Stimulated activated CD8-positive, alpha-beta memory T cell treated with anti-CD3 and anti-CD28 coated beads, Interleukin-4, amount 100 ng/mL, for 1 hour (primary cell): Measurements from ENCODE around the gene AGBL1.
A peak's percentile ranks its signal among the peaks of the same experiment; 100 is the strongest.

ENCODE experiments used
- DNase-seq, 2 donors: peaks; one replicate each; pipeline ENCODE4 v3.0.0-alpha.2; 2020; ENCODE audit warnings: low read depth in 2 of 2, low spot score in 1 of 2

The AGBL1 gene

DNA sequence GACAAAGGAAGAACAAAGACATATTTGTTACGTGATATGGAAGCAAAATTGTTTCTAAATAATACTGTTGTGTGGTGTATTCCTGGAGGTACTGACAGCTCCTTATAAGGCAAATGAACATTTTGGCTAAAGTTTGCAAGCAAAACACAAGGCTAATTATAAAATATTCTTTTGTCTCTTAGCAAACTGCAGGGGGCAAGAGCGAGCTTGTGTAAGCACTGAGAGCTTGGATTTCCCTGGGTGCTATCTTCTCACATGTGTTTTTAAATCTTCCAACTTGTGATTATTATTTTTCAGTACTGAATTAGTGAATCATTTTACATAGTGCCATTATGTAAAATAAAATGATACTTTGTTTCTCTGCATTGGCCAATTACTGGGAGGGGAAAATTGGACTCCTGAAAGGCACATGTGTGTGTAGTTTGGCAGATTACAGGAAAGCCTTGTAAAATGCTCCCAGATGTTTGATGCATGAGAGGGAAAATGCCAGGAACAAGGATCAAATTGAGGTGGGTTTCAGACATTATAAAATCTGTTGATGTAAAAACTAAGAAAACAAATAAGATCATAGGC is 611.5 kb downstream of the AGBL1 start:
- no peak for DNase-seq

DNA sequence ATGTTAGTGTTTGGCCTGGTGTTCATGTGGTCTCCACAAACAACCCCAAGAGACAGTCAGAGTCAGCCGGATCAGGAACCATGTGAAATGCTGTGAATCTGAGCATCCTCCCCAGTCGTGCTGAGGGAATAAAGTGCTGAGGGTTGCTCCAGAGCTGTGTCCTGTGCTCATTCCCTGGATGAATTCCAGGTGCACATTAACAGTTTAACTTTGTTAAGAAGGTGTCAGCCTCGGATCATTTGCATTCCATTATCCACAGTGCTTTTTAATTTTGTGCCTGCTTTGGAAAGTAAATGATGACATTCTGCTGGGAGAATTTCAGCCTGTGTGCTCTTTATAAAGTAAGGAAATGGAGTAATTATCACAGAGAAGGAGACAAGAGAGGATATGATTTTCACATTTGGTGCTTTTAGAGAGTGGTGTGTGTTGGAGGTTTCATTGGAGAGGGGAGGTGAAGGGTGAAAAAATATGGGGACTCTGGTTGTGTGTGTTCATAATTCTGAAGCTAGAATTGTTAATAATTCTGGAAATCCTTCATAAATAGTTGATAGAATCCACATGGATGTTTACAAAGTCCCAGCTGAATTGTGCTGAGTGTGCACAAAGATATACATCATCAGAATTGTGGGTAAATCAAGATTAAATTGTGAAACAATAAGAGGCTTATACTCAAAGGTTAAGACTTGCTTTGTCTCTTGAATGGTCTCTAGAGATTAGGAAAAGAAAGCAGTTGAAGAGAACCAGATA is 621.4 kb downstream of the AGBL1 start:
- DNase-seq = no peak

DNA sequence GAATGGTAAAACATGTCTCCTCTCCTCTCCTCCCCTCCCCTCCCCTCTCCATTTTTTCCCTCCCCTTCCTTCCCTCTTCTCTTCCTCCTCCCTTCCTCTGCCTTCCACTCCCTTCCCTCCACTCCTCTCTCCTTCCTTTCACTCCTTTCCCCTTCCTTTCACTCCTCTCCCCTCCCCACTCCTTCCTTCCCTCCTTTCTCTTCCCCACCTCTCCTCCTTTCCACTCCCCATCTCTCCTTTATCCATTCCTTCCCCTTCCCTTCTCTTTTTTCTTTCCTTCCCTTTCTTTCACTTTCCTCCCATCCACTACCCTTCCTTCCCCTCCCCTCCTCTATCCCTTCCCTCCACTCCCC is 621.9 kb downstream of the AGBL1 start:
- DNase-seq = no peak

DNA sequence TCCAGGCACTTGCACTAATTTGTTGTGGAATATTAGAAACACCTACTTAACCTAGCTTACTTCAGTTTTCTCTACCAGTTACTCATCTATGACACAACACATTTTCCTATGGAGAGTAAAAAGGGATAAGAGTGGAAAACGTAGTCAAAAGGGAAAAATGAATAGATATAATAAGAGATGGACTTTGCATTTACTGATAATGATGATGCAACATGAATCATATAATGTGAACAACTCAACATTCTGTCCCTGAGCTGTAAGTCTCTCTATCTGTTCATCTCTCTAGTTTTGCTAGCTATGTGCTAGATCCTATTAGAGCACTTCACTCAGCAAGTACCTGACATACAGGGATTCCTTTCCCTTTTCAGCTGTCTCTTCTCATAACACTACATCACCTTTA is 627.1 kb downstream of the AGBL1 start:
- no peak for DNase-seq

DNA sequence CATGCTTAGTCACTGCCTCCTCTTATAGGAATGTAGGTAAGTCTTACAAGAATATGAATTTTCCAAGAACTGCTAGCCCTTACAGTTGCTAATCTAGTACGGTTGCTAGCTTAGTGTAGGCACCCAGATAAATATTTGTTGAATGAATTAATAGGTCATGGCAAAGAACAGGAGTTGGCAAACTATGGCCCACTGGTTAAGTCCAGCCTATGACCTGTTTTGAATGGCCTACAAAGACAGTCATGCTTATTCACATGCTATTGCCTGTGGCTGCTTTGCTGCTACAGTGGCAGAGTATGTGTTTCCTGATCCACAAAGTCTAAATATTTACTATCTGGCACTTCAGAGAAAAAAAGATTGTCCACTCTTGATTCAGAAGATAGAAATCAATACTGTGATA is 631.8 kb downstream of the AGBL1 start:
- no peak for DNase-seq

DNA sequence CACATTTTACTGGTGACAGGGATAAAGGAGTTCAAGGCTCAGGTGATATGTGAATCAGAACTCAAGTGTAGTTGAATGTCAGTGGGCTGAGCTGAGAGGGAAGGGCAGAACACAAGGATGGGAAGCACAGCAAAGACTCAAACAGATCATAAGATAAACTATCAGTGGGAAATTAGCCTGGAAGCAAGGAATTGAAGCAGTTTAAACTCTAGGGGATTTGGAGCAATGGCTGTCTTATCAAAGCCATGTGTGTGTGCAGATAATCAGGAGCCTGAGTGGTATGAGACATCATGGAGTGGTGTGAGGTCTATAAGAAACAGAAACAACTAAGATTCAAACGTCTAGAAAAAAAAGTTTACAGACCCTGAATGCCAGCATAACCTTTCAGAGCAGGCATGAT is 634.6 kb downstream of the AGBL1 start:
- DNase-seq = no peak

DNA sequence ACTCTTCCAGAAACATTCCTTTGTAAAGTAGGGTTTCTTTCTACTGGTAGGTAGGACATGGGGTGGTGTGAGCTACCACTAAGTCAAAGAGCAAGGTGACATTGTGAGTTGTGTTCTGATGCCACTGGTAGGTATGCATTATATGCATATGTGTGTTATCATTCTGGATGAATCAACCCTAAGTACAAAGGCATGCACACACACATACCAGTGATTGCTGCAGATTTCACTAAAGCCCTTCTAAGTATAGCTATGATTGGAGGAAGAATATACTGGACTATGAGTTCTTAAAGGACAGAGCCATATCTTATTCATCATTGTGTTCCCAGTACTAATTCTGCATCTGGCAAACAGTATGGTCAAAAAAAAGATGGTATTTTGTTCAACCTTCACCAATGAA is 646.0 kb downstream of the AGBL1 start:
- DNase-seq = no peak

DNA sequence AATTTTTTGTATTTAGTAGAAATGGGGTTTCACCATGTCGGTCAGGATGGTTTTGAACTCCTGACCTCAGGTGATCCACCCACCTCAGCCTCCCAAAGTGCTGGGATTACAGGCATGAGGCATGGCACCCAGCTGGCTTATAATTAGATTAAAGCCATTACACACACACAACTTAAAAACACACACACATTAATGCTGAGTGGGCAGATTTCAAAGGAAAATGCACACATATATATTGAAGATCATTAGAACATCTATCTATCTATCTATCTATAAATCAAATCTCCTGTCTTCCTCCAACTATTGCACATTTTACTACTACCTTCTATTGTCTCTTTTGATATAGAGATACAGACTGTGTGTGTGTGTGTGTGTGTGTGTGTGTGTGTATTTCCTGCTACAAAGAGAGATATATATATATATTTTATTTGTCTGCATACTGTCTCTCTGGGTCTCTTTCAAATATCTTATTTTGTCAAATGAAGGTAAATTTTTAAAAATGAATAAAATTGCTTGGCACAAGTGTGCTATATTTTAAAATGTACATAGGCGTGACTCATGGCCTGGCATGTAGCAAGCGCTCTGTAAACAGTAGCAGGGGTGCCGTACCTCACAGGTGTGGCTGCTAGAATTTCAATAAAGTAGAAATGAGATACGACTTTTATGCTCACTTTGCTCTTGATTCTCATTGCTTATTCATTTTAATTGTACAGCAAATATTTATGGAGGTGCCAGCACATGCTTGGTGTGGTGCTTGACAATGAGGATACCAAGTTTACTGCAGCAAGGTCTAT is 655.8 kb downstream of the AGBL1 start:
- no peak for DNase-seq

DNA sequence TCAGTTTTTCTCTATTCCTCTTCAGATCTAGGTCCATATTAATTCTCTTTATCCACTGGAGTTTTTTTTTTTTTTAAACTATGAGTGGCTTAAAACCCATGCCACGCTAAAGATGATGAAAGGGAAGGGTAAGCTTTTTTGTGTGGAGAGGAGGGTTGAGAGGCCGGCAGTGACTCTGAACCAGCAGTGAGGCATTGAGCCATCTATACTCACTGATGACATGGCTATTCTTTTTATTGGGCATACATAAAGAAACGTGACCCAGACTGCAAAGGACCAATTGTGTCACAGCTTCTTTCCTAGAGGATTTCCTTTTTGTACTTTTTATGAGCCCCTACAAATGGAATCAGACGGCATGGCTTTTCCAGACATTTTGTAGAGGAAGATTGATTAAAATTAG is 662.2 kb downstream of the AGBL1 start:
- DNase-seq = no peak

DNA sequence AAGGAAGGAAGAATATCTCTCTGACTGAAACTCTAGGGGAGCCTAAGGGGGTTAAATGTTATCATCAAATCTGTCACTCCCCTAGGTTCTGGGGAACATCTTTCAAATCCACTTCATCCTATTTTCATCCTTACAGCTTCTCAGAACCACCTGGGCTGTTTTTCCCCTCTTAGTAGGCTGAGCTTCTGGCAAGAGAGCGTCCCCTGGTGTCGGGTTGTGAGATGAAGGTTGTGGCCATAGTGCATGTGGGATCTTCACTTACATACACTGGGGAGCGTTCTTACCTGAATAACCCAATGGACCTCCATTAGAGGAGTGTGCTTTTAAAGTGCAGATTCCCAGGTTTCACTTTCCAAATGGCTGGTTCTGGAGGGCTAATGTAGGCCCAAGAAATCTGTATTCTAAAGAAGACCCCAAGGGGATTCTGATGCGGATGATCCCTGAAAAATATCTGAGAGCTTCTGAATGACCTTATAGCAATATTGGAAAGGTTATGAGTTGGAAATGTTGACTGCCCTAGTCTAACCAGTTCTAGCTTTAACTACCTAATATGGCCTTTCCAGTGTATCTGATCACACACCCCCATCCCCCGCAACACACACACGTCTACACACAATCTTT is 663.7 kb downstream of the AGBL1 start:
- peak; percentile 2 to 37 for DNase-seq

DNA sequence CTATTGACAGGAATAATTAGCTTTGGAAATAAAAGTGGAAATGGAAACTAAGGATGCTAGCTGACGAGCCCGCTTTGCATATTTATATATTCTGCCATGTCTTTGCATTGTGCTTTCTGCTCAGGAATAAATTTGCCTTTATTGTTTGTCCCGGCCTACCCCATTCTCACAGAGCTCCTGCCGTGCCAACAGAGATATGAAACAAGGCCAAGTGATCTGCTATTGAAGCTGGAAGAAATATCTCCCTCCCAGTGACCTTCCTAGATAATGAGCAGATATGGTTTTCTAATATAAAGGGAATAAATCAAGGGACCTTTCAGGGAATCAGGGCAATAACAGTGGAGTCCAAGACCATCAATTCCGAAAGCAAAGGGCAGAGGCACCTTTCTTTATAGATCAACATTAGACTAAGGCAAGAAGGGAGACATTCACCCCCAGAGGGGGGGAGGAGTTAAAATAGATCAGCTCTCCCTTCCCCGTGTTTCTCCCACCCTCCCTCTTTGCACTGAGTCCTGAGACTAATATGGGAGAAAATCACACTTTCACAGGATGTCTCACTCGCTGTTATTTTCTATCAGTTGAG is 664.6 kb downstream of the AGBL1 start:
- DNase-seq = no peak

DNA sequence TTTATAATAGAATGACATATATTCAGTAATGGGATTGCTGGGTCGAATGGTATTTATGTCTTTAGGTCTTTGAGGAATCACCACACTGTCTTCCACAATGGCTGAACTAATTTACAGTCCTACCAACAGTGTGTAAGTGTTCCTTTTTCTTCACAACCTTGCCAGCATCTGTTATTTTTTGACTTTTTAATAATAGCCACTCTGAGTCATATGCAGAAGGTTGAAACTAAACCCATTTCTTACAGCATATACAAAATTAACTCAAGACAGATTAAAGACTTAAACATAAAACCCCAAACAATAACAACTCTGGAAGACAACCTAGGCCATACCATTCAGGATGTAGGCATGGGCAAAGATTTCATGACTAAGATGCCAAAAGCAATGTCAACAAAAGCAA is 671.4 kb downstream of the AGBL1 start:
- DNase-seq = no peak

DNA sequence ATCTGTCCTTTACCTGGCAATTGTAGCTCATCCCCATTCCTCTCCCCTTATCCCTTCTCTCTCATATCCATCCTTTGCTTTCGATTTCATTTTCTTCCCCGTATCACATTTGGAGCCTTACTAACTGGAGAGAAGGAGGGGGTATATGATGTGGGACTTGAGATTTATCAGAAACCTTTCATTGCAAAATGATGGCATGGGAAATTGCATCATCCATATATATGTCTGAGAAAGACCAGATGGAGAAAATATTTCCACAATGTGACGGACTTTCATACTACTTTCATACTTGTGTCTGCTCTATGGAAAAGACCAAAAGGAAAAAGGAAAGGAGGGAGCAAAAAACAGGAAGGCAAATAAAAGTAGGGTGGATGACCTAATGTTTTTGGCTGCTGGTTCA is 675.2 kb downstream of the AGBL1 start:
- no peak for DNase-seq

DNA sequence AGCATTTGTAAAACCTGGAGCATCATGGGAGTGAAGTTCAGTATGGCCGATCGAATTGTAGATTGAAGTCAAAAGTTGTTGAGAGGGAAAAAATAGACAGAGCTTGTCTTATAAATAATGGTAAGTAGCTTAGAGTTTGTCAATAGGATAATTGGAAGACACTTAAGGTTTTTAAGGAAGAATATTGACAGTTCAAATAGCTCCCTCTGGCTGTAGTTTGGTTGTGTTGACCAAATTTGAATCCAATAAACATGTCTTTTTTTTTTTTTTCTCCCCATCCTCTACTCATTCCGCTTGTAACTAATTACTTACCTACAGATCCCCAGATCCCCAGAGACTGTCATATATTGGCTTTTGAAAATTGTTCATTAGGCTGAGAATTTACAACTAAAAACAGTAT is 677.0 kb downstream of the AGBL1 start:
- no peak for DNase-seq

DNA sequence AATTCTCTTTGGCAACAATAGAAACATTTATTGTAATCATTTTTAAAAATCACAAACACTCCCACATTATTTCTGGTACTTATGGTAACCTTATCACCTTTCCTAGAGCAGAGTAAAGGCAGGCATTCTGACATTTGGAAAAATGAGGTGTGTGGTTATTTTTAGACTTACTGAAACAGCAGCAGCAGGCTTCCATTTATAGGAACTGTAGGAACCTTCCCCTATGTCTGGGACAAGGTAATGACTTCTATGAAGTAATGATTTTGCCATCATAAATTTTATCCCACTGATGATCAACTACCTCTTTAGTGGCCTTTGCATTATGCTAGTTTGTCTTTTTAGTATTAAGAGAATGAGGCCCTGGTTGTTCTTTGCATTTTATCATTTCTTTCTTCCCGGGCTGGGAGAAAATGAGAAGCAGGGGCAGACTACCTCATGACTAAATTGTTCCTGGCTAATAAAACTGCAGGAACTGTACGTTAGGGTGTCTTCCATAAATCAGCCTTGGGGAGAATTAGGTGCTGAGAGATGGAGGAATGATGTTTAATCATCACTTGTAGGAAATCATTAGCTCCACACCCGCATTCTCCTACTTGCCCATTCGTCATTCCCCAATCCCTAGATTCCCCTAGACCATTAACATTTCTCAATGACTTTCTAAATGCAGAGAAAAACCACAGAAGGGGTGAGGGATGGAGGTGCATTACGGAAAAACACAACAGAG is 680.3 kb downstream of the AGBL1 start:
- no peak for DNase-seq

DNA sequence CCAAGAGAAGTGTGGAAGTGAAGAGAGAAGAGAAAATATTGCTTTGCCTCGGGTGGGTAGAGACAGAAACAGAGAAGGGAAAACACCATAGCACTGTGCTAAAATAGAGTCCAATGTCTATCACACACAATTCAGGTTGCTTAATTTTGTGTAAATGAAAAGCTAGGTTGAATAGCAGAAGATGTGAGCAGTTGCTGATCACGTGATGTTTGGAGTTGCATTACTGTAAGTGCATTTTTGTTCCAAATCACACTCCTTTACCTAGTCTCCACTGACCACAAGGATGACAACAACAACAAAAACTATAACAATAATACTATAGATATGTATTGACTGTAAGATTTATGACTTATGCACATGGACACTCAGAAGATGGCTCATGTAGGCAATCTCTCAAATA is 683.2 kb downstream of the AGBL1 start:
- no peak for DNase-seq

DNA sequence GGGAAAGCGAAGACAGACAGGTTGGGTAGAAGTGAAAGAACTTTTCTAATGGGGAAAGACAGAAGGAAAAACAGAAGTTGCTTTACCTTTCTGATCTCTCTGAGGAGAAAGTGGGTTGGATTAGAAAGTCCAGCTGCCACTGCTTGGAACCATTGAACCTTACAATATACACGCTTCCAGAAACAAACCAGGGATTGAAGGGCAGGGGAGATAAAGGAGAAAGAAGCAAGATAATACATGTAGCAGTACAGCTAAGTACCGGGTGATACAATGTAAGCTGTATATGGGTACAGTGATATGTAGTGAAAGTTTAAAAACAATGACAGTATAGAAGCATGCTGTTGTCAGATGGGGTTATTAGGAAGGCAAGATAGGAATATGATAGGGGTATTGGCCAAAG is 684.4 kb downstream of the AGBL1 start:
- DNase-seq = no peak

DNA sequence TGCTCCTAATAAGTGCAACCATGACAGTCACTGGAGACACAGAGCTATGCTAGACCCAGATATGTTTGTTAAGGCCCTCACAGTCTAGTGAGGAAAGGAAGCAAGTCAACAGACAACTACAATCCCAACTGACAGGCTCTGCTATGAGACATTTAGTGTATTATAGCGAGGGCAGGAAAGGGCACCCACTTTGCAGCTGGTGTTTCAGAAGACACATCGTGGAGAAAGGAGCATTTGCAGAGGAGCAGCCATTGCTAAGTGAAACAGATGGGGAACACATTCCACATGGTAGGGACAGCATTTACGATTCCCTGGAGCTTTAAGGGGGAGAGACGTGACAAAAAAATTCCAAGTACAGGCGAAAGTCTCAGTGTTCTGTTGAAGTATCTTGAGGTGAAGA is 685.6 kb downstream of the AGBL1 start:
- no peak for DNase-seq

DNA sequence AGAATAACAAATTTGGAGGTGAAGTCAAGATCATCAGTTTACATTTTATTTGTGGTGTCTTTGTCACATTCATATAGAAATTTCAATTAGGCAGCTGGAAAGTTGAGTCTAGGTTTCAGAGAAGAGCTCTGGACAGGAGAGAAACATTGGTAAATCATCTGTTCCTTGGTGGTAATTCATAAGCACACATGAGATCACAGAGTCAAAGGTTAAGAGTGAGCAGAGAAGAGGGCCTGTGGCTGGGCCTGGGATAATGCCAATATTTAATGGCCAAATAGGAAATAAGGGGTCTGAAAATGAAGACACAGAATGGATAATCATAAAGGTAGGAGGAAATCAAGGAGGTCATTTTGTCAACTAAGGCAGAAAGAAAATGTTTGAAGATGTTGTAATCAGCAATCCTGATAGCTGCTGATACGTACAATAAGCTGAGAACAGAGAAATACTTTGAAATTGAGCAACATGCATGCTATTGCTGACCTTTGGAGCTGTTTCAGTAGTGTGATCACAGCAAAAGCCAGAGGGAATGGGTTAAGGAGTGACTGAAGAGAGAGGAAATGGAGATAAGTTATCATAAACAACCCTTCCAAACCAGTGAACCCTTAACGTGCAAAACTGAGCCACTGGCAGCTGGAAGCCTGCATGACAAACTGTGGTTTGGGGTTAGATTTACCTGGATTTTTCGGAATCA is 692.8 kb downstream of the AGBL1 start:
- no peak for DNase-seq

DNA sequence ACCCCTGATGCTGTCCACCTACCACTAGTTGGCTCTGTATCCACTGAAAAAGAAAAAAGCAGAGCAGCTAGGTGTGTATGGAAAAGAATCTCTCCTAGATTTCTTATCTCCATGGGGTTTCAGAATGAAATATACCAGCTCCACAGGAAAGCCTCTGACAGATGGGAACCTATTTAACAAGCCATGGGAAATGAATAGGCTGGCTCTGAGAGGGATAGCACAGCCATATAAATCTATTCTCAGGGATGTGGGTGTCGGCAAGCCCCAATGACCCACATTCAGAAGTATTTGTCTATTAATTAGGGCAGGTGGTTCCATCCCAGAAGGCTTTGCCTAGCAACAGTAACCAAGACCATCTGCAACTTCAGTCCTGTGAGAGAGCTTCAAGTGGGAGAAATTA is 694.1 kb downstream of the AGBL1 start:
- DNase-seq = no peak

DNA sequence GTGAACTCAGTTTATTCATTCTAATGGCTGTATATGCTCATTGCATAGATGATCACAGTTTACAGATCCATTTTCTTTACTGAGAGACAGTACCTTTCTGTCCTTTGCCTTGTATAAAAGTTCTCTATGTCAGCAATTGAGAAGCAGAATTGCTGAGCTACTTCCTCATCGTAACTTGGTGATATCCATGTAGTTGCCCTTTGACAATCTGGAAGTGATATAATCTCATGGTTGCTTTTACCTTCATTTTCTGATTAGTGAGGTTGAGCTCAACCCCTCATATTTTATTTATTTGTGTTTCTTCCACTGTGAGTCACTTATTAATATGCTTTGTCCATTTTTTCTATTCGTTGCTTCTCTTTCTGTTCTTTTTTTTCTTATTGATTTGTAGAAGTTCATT is 696.5 kb downstream of the AGBL1 start:
- DNase-seq = no peak
